Prostate gland (tissue), 2 donors: ENCODE data around the gene P4HTM.

Experiments used
- CTCF ChIP-seq, 4 experiments: fragments of 200-600 bp in 2 of 4; fragments of 450-650 bp in 2 of 4; sonication (generic) in 2 of 4; IDR thresholded peaks; 1 replicate in 3 of 4; 2 replicates in 1 of 4; pipeline ENCODE4 v1.5.1; 2016 to 2019; ENCODE audit warnings: antibody characterized with exemption in 4 of 4, mild to moderate bottlenecking in 2 of 4, moderate library complexity in 2 of 4
- POLR2A ChIP-seq: fragments of 450-650 bp; IDR thresholded peaks from one replicate; pipeline ENCODE4 v1.6.1; 2016; ENCODE audit warnings: antibody characterized with exemption, mild to moderate bottlenecking
- POLR2AphosphoS5 ChIP-seq: sonication (generic); formaldehyde crosslinking; IDR thresholded peaks from one replicate; pipeline ENCODE4 v1.6.1; 2017; ENCODE audit warnings: antibody characterized with exemption

DNA sequence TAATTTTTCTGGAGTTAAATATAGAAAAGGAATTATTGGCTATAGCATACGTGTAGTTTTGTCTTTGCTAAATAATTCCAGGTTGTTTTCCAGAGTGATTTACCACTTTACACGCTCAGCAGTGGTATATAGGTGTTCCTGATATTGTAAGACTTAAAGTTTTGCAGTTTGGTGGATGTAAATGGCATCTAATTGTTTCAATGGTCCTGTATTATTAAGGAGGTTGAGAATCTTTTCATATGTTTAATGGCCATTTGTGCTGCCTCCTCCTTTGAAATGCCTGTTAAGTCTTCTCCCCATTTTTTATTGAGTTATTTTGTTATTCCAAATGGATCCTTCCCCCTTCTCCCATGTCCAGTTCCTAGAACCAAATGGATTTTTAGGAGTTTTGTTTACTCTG is 26.4 kb upstream of the P4HTM start:
- TF ChIP-seq CTCF (IDR thresholded peaks at IDR 0.05) (no peak), POLR2A (no peak), POLR2AphosphoS5 (no peak)
